Suprapubic skin (tissue), 4 donors: ENCODE data around the gene PARVG. TPM values are rescaled to one million over a fixed set of nuclear protein-coding genes. Genes with fewer than 3 reads are reported as not detected.

Source experiments
- DNase-seq, 2 donors: peaks; one replicate each; pipeline ENCODE4 v3.0.0-alpha.2; 2019; ENCODE audit warnings: low spot score in 2 of 2
- H3K27ac ChIP-seq: fragments of 200-600 bp; sonication (generic); one replicate; pipeline ENCODE4 v1.5.1; 2019
- H3K27me3 ChIP-seq: fragments of 200-600 bp; sonication (generic); one replicate; pipeline ENCODE4 v1.5.1; 2019
- H3K36me3 ChIP-seq: fragments of 200-600 bp; sonication (generic); one replicate; pipeline ENCODE4 v1.5.1; 2019
- H3K4me1 ChIP-seq: fragments of 200-600 bp; sonication (generic); one replicate; pipeline ENCODE4 v1.5.1; 2019
- H3K4me3 ChIP-seq: fragments of 200-600 bp; sonication (generic); one replicate; pipeline ENCODE4 v1.5.1; 2019; ENCODE audit warnings: mild to moderate bottlenecking
- H3K9me3 ChIP-seq: fragments of 200-600 bp; sonication (generic); one replicate; pipeline ENCODE4 v1.5.1; 2019
- EP300 ChIP-seq: sonication (generic); formaldehyde crosslinking; IDR thresholded peaks from one replicate; pipeline ENCODE4 v1.6.1; 2017; ENCODE audit warnings: antibody characterized with exemption
- POLR2A ChIP-seq, 2 donors: fragments of 450-650 bp; IDR thresholded peaks; one replicate each; pipeline ENCODE4 v1.6.1; 2017; ENCODE audit warnings: antibody characterized with exemption in 2 of 2, mild to moderate bottlenecking in 2 of 2, moderate library complexity in 2 of 2
- POLR2AphosphoS5 ChIP-seq, 3 donors: sonication (generic); formaldehyde crosslinking; IDR thresholded peaks; one replicate each; pipeline ENCODE4 v1.6.1; 2017; ENCODE audit warnings: antibody characterized with exemption in 3 of 3
- WGBS: methylation state at CpG from one replicate; pipeline ENCODE4 v1.1.5; 2018; 5-methylcytosine and 5-hydroxymethylcytosine counted together
- total RNA-seq, 4 donors: library from RNA; depleted of rRNA; stranded (reverse); fragments of >200 nt; gene quantifications; one replicate each; pipeline ENCODE4 v1.1.0, GENCODE V29; 2016
- TF ChIP-seq, protein P1 (sequence below), 2 donors: fragments of 200-600 bp in 1 of 2; fragments of 450-650 bp in 1 of 2; sonication (generic) in 1 of 2; IDR thresholded peaks; one replicate each; pipeline ENCODE4 v1.5.1; 2016 to 2019; ENCODE audit warnings: antibody characterized with exemption in 2 of 2, mild to moderate bottlenecking in 1 of 2, moderate library complexity in 1 of 2

PARVG gene
- total RNA-seq, 4 donors from 2014 or later, result 1.6 to 17.1 (median 3.2) TPM

DNA sequence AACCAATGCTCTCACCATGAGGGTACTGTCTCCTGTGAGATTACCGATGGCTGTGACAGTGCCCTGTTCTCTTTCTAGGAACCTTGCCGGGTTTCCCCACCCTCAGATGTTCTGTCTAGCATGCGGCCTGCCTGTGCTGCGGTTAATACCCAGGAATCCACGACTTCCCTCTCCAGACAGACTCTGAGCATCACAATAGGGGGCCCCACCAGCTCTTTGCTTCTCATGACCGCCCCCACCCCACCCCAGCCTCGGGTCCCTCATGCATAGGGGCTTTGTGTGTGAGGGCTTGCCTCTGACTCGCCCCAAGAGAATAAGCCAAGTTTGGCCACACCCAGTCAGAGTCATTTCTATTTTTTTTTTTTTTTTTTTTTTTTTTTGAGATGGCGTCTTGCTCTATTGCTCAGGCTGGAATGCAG is 10.3 kb downstream of the PARVG start:
- Histone ChIP-seq H3K4me1 (no peaks in the 10 kb centered on the region), H3K27me3 (peaks cover 12% of the 10 kb centered on the region), H3K27ac (no peak overlapping the region), H3K9me3 (no peaks in the 10 kb centered on the region), H3K36me3 (no peaks in the 10 kb centered on the region), H3K4me3 (no peak overlapping the region)
- TF ChIP-seq EP300, result no peak
- no peak for TF ChIP-seq POLR2A (IDR thresholded peaks at IDR 0.05)
- no peak for TF ChIP-seq POLR2AphosphoS5 (IDR thresholded peaks at IDR 0.05)
- TF ChIP-seq, protein P1, sequence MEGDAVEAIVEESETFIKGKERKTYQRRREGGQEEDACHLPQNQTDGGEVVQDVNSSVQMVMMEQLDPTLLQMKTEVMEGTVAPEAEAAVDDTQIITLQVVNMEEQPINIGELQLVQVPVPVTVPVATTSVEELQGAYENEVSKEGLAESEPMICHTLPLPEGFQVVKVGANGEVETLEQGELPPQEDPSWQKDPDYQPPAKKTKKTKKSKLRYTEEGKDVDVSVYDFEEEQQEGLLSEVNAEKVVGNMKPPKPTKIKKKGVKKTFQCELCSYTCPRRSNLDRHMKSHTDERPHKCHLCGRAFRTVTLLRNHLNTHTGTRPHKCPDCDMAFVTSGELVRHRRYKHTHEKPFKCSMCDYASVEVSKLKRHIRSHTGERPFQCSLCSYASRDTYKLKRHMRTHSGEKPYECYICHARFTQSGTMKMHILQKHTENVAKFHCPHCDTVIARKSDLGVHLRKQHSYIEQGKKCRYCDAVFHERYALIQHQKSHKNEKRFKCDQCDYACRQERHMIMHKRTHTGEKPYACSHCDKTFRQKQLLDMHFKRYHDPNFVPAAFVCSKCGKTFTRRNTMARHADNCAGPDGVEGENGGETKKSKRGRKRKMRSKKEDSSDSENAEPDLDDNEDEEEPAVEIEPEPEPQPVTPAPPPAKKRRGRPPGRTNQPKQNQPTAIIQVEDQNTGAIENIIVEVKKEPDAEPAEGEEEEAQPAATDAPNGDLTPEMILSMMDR (IDR thresholded peaks at IDR 0.05), result no peak
- no peak for DNase-seq
- WGBS, result 24% methylated on average over 9 of the region's 9 CpGs

DNA sequence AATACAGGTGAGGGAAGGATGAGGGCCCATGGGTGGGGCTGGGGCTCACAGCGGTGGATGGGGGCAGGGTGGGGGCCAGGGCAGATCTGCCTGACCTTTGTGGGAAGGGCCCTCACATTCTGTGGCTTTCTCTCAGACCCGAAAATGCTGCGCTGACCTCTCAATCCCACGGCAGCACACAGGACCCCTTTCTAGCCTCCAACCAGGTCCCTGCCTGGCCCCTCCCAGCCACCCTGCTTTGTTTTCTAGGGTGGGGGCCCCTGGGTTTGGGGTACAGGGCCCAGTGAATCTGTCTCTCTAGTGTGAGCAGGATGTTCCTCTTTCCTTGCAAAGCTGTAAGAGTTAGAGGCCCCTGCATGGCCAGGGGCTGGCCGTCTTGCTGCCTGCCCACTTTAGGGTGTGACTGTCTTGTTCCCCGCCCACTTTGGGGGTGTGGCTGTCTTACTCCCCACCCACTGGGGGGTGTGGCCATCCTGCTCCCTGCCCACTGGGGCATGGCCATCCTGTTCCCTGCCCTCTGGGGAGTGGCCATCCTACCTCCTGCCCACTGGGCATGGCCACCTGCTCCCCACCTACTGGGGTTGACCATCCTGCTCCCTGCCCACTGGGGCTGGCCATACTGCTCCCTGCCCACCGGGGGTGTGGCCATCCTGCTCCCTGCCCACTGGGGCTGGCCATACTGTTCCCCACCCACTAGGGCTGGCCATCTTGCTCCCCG is 11.5 kb downstream of the PARVG start:
- no peak overlapping the region for H3K4me3 ChIP-seq
- no peaks in the 10 kb centered on the region for H3K36me3 ChIP-seq
- no peak overlapping the region for H3K27ac ChIP-seq
- peak in 1 of 2 donors; percentile 64 for DNase-seq
- H3K4me1 ChIP-seq, result no peaks in the 10 kb centered on the region
- no peaks in the 10 kb centered on the region for H3K9me3 ChIP-seq
- no peak for TF ChIP-seq POLR2AphosphoS5 (IDR thresholded peaks at IDR 0.05)
- no peak for TF ChIP-seq POLR2A (IDR thresholded peaks at IDR 0.05)
- TF ChIP-seq EP300, result no peak
- TF ChIP-seq, protein P1 (IDR thresholded peaks at IDR 0.05), result no peak
- peaks cover 23% of the 10 kb centered on the region for H3K27me3 ChIP-seq
- WGBS, result 81% methylated on average over 6 of the region's 8 CpGs

DNA sequence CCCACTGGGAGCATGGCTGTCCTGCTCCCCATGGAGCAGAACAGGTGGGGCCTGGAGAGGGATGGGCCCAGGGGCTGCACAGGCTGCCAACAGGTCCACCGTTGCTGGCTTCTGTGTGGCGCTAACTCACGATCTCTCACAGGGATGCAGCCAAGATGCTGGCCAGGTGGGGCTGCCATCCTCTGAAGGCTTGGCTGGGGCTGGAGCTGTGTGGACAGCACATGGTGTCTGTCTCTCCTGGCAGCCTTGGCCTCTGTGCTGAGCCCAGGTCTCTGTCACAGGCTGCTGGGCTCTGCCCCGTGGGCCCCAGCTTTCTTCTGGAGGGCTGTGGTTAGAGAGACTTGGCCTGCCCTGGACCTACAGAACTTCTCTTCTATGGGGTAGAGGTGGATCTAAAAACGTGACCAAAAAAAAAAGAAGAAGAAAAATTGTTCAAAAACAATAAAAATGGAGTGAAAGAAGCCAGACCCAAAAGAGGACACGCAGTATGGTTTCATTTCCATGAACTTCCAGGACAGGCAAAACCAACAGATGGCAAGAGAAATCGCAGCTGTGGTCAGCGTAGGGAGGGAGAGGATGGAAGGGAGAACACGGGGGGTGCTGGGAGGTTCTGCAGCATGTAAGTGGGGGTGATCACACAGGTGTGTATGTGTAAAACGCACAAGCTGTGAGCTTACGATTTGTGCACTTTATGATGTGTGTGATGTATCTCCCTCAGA is 12.2 kb downstream of the PARVG start:
- TF ChIP-seq, protein P1 (IDR thresholded peaks at IDR 0.05), result no peak
- no peak for TF ChIP-seq POLR2AphosphoS5 (IDR thresholded peaks at IDR 0.05)
- no peak for TF ChIP-seq EP300
- no peak for TF ChIP-seq POLR2A (IDR thresholded peaks at IDR 0.05)
- Histone ChIP-seq H3K27ac (no peak overlapping the region), H3K36me3 (no peaks in the 10 kb centered on the region), H3K27me3 (peaks cover 25% of the 10 kb centered on the region), H3K9me3 (no peaks in the 10 kb centered on the region), H3K4me1 (no peaks in the 10 kb centered on the region), H3K4me3 (no peak overlapping the region)
- DNase-seq, result no peak
- WGBS, result 68% methylated on average over 11 of the region's 11 CpGs

DNA sequence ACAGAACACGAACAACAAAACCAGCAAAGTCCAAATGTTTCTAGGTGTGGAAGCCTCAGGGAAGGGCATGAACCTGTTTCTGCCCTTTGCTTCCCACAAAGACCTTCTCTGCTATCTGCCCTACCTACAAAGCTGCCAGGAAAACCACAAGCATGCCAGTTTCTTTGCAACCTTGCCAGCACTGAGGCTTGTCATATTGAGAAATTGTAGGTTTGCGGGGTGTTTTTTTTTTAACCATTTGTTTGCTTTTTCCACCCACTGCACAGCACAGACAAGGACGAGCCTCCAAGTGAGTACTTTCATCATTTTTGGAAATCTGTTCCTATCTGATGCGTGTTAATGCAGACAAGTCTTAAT is 12.8 kb downstream of the PARVG start:
- TF ChIP-seq POLR2AphosphoS5 (IDR thresholded peaks at IDR 0.05) (no peak), POLR2A (IDR thresholded peaks at IDR 0.05) (no peak), EP300 (no peak)
- TF ChIP-seq, protein P1 (IDR thresholded peaks at IDR 0.05), result no peak
- whole genome bisulfite sequencing, result 51% methylated on average over 4 of the region's 4 CpGs

DNA sequence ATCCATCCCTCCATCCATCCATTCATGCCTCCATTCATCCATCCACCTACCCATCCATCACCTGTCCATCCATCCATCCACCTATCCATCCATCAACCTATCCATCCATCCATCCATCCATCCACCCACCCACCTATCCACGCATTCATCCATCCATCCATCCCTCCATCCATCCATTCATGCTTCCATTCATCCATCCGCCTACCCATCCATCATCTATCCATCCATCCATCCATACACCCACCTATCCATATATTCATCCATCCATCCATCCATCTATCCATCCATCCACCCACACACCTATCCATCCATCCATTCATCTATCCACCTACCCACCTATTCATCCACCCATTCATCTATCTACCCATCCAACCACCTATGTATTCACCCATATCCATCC is 13.8 kb downstream of the PARVG start:
- H3K36me3 ChIP-seq, result no peaks in the 10 kb centered on the region
- no peaks in the 10 kb centered on the region for H3K4me1 ChIP-seq
- WGBS, result 89% methylated on average over 2 of the region's 2 CpGs
- no peak overlapping the region for H3K4me3 ChIP-seq
- no peak for TF ChIP-seq EP300
- no peak for TF ChIP-seq POLR2A (IDR thresholded peaks at IDR 0.05)
- no peak for TF ChIP-seq POLR2AphosphoS5 (IDR thresholded peaks at IDR 0.05)
- TF ChIP-seq, protein P1 (IDR thresholded peaks at IDR 0.05), result no peak
- peaks cover 25% of the 10 kb centered on the region for H3K27me3 ChIP-seq
- H3K27ac ChIP-seq, result no peak overlapping the region
- no peak for DNase-seq
- H3K9me3 ChIP-seq, result no peaks in the 10 kb centered on the region

More for the DNA sequence above, 12.8 kb downstream of the PARVG start:
- no peak overlapping the region for H3K27ac ChIP-seq
- no peaks in the 10 kb centered on the region for H3K36me3 ChIP-seq
- H3K27me3 ChIP-seq, result peaks cover 25% of the 10 kb centered on the region
- no peak for DNase-seq
- no peaks in the 10 kb centered on the region for H3K9me3 ChIP-seq
- no peaks in the 10 kb centered on the region for H3K4me1 ChIP-seq
- H3K4me3 ChIP-seq, result no peak overlapping the region
